ENCODE measurements around the gene TACR1. TPM values are rescaled to one million over a fixed set of nuclear protein-coding genes. Genes with fewer than 3 reads are reported as not detected.

TACR1 gene
- total RNA-seq, 1 donor from 2014 or later, result 0.11 TPM

GRCh38 chr2:75006041-75006440 is 193.3 kb downstream of the TACR1 start:
- no peak for ATAC-seq (ENCODE audit: poor library complexity)
- no peak for DNase-seq
- intact Hi-C loops (cut with DNase I), result no loop called here

- intact Hi-C loops (cut with DNase I), result no loop called here
- ATAC-seq (ENCODE audit: poor library complexity) (no peak), DNase-seq (no peak)
Measured at GRCh38 chr2:75003773-75004172, 195.5 kb downstream of the TACR1 start.

- no peak for ATAC-seq (ENCODE audit: poor library complexity)
- intact Hi-C loops (cut with DNase I), result no loop called here
- DNase-seq, result no peak
Measured at GRCh38 chr2:75003276-75003675, 196.0 kb downstream of the TACR1 start.

- ATAC-seq (ENCODE audit: poor library complexity) (no peak), DNase-seq (no peak)
- intact Hi-C loops (cut with DNase I), result no loop called here
Measured at GRCh38 chr2:75002007-75002406, 197.3 kb downstream of the TACR1 start.

- no peak for DNase-seq
Measured at GRCh38 chr2:74999468-74999867, 199.9 kb downstream of the TACR1 start.

More at GRCh38 chr2:74999468-74999867, 199.9 kb downstream of the TACR1 start:
- intact Hi-C loops (cut with DNase I), result no loop called here
- ATAC-seq (ENCODE audit: poor library complexity), result no peak

Small RNA genes lying within 50 kb of the gene (microRNA-seq; reads per million reads assigned to microRNA genes)
- not detected for gene MIR5000

Other genes with a start within 250 kb of the TACR1 start
- gene POLE4, start 240.9 kb downstream of the TACR1 start, total RNA-seq, result 48.7 TPM

Measured in Right ventricle myocardium superior (tissue), 1 donor.